Measurements from ENCODE around the gene SPRR2F.
"Not testable (repeated sequence)": the region's sequence is repeated elsewhere in the genome, so short reads cannot be mapped to it uniquely, and the experiment has no call there.

The SPRR2F gene

GRCh38 chr1:153113416-153113815 lies at the start of gene SPRR2F:
SPRR2F (minus strand) TSS chr1:153113516; CDS start chr1:153112733, 783 bp downstream.
- in situ Hi-C loops (cut with MboI; ENCODE audit: low sequenced_read_pairs): no loop called here

DNA sequence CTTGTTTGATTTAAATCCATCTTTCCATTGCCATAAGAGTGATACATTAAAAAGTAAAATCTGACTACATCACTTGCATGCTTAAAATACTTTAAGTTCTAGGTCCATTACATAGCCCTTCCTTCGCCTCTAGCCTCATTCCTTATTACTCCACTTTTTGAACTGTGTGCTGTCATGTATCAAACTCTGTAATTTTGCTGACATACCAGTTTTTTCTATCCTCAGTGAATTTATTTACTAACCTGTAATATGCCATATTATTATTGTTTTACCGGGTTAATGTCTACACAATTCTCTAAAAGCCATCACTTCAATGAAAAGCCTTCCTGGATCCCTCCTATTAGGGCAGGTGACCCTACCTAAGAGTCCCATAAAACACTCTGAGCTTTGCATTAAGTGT lies 42.2 kb upstream of the SPRR2F start:
- in situ Hi-C loops (cut with MboI; ENCODE audit: low sequenced_read_pairs): no loop called here

DNA sequence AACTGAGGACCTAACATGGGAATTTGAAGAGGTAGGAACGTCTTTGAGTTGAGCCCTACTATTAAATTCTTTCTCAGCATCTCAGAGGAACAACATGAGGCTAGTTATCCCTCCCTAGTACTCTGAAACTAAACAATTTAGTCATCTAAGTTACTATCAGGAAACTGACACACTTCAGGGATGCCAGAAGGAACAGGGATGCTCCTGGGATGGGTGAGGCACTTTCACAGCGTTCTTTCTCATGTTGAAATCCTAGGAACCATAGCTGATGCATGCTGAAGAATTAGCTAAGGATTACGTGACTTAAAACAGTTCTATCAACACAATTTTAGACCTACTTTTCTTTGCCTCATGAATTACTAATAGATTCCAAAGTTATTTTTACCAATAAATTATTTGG lies 39.2 kb upstream of the SPRR2F start:
- in situ Hi-C loops (cut with MboI; ENCODE audit: low sequenced_read_pairs): no loop called here

- in situ Hi-C loops (cut with MboI; ENCODE audit: low sequenced_read_pairs): no loop called here
These were observed 37.5 kb upstream of the SPRR2F start, which contains the start of gene SPRR2G for GRCh38 chr1:153150846-153151245. SPRR2G (minus strand) TSS chr1:153150890; CDS start chr1:153150110, 780 bp downstream.

DNA sequence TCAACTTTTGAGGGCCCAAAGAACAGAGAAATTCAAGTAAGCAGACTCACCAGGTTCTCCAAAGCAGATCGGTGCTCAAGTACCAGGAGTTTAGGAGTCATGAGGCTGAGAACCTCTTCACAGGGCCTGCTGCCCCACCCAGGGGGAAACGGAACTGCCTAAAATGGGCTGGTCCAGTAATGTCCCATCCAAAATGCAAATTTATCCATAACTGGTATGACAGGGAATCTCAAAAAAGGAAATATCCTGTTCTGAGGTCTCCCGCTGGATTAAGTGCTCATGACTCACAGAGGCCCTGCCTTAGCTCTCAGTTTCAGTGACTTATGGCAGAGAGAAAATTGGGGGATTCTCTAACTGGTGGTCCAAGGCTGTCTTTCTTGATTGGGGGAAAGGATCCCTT lies 28.1 kb upstream of the SPRR2F start:
- in situ Hi-C loops (cut with MboI; ENCODE audit: low sequenced_read_pairs): no loop called here

DNA sequence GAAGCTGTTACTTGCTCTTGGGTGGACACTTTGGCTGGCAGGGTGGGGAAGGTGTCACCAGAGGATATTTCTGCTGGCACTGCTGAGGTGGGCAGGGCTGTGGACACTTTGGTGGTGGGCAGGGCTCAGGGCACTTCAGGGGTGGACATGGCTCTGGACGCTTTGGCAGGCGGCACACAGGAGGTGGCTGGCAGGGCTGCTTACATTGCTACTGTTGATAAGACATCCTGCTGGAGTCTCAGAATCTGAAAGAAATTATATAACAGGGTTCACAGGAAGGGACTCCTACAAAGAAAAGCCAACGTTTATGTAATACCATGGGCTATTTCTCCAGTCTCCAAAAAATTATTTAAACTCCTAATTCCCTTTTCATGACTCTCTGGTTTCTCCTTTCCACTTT lies 27.2 kb upstream of the SPRR2F start:
- in situ Hi-C loops (cut with MboI; ENCODE audit: low sequenced_read_pairs): no loop called here

GRCh38 chr1:153133743-153134142 lies 20.4 kb upstream of the SPRR2F start:
- in situ Hi-C loops (cut with MboI; ENCODE audit: low sequenced_read_pairs): no loop called here

GRCh38 chr1:153133267-153133666 lies 20.0 kb upstream of the SPRR2F start:
- in situ Hi-C loops (cut with MboI; ENCODE audit: low sequenced_read_pairs): no loop called here

DNA sequence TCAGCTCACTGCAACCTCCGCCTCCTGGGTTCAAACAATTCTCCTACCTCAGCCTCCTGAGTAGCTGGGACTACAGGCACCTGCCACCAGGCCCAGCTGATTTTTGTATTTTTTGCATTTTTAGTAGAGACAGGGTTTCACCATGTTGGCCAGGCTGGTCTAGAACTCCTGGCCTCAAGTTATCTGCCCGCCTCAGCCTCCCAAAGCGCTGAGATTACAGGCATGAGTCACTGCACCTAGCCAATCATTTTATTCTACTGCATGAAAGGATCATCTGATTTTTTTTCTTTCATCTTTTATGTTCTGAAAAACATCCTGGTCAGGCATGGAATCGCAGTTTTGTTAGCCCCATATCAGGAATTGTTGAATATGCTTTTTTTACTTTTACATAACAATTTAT lies 15.4 kb upstream of the SPRR2F start:
- in situ Hi-C loops (cut with MboI; ENCODE audit: low sequenced_read_pairs): not testable (repeated sequence)

- in situ Hi-C loops (cut with MboI; ENCODE audit: low sequenced_read_pairs): no loop called here
These were observed 14.0 kb upstream of the SPRR2F start for GRCh38 chr1:153127296-153127695.

- in situ Hi-C loops (cut with MboI; ENCODE audit: low sequenced_read_pairs): no loop called here
These were observed 12.2 kb upstream of the SPRR2F start for GRCh38 chr1:153125536-153125935.

DNA sequence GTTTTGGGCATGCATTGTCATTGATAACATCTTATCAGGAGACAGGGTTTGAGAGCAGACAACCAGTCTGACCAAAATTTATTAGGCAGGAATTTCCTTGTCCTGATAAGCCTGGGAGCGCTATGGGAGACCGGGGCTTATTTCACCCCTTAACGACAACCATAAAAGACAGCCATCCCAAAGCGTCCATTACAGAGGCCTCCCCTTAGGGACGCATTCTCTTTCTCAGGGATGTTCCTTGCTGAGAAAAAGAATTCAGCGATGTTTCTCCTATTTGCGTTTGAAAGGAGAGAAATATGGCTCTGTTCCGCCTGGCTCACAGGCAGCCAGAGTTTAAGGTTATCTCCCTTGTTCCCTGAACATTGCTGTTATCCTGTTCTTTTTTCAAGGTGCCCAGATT lies 10.5 kb upstream of the SPRR2F start:
- in situ Hi-C loops (cut with MboI; ENCODE audit: low sequenced_read_pairs): not testable (repeated sequence)

- in situ Hi-C loops (cut with MboI; ENCODE audit: low sequenced_read_pairs): no loop called here
These were observed 9.6 kb upstream of the SPRR2F start for GRCh38 chr1:153122831-153123421.

DNA sequence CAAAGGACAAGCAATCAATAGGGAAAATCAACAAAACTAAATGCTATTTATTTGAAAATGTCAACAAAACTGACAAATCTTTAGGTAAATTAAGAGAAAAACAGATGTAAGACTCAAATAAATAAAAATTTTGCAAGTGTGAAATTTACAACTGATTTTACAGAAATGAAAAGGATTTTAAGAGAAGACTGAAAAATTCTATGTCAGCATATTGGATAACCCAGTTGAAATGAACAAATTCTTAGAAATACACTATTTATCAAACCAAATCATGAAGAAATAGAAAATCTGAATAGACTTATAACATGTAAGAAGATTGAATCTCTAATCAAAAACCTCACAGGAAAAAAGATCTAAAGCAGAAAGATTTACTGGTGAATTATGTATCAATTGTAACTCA lies 7.6 kb upstream of the SPRR2F start:
- in situ Hi-C loops (cut with MboI; ENCODE audit: low sequenced_read_pairs): no loop called here

DNA sequence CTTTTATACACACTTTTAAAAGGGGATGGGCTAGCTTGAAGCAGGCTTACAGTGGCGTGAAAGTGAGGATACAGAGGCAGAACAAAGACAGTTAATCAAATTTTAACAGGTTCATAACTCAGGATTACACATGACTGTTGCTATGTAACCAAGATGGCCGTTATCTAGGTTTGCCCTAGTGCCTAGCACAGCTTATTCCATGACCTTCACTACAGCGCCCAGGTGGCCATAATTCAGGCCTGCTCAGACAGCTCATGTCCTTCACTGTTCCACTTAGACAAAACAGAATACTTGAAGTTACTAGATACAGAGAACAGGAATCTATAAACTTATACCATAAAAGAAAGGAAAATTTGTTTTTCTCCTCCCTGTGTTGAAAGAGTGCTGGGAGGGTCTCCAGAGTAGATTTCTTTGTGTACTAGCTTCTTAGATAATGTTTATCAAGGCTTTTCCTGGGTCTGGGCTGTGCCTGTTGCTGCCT lies 6.2 kb upstream of the SPRR2F start:
- in situ Hi-C loops (cut with MboI; ENCODE audit: low sequenced_read_pairs): no loop called here

- in situ Hi-C loops (cut with MboI; ENCODE audit: low sequenced_read_pairs): not testable (repeated sequence)
These were observed 1.9 kb upstream of the SPRR2F start for GRCh38 chr1:153115264-153115663.

DNA sequence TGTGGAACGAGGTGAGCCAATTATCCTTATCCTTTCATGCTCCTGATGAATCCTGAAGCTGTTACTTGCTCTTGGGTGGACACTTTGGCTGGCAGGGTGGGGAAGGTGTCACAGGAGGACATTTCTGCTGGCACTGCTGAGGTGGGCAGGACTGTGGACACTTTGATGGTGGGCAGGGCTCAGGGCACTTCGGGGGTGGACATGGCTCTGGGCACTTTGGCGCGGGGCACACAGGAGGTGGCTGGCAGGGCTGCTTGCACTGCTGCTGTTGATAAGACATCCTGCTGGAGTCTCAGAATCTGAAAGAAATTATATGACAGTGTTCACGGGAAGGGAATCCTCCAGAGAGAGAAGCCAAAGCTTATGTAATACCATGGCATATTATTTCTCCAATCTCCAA lies 862 bp downstream of the SPRR2F start:
- in situ Hi-C loops (cut with MboI; ENCODE audit: low sequenced_read_pairs): not testable (repeated sequence)

DNA sequence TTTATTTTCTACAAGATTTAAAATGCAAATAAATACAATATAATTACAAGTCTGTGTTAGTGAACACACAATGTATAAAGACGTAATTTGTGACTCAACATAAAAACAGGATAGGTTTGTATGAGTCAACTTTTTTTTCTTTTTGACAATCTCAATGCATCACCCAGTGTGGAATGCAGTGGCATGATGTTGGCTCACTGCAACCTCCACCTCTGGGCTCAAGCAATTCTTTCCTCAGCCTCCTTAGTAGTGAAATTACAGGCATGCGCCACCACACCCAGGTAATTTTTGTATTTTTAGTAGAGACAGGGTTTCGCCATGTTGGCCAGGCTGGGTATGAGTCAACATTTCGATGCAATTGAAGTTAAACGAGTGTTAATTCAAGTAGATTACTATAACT lies 13.1 kb downstream of the SPRR2F start:
- in situ Hi-C loops (cut with MboI; ENCODE audit: low sequenced_read_pairs): no loop called here

GRCh38 chr1:153099461-153100045 lies 13.8 kb downstream of the SPRR2F start:
- in situ Hi-C loops (cut with MboI; ENCODE audit: low sequenced_read_pairs): no loop called here

DNA sequence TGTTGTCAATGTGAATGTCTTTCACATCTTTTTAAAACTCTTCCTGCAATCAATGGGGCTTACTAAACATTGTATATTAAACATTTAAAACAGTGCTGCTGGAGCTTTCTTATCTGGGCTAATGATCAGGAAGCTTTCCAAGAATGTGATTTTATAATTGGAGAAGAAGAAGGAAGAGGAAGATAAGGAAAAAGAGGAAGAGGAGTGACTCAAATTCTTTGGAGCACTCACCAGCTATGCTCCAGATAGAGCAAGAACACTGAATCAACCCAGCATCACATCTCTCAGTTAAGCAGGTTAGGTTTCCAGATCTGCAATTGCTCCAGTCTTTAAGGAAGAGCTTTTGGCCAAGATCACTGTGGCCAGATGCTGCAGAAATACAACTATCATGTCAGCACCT lies 17.6 kb downstream of the SPRR2F start:
- in situ Hi-C loops (cut with MboI; ENCODE audit: low sequenced_read_pairs): no loop called here

GRCh38 chr1:153094426-153094825 lies 18.9 kb downstream of the SPRR2F start, which contains the start of gene SPRR2E:
SPRR2E (minus strand) TSS chr1:153094526; CDS start chr1:153093751, 775 bp downstream.
- in situ Hi-C loops (cut with MboI; ENCODE audit: low sequenced_read_pairs): no loop called here

DNA sequence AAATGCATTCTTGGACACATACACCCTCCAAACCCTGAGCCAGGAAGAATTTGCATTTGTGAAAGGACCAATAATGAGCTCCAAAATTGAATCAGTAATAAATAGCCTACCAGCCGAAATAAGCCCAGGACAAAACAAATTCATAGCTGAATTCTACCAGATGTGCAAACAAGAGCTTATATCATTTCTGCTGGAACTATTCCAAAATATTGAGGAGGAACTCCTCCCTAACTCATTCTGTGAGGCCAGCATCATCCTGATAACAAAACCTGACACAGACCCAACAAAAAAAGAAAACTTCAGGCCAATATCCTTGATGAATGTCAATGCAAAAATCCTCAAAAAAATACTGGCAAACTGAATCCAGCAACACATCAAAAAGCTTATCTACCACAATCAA lies 25.7 kb downstream of the SPRR2F start:
- in situ Hi-C loops (cut with MboI; ENCODE audit: low sequenced_read_pairs): no loop called here

GRCh38 chr1:153081736-153082135 lies 31.6 kb downstream of the SPRR2F start:
- in situ Hi-C loops (cut with MboI; ENCODE audit: low sequenced_read_pairs): no loop called here
